ENCODE results near the gene PANK1. TPM values are rescaled to one million over a fixed set of nuclear protein-coding genes. Genes with fewer than 3 reads are reported as not detected.

PANK1 gene
- total and polyA plus RNA-seq, 2 experiments from 2014 or later: 21.6 to 55.5 TPM

DNA sequence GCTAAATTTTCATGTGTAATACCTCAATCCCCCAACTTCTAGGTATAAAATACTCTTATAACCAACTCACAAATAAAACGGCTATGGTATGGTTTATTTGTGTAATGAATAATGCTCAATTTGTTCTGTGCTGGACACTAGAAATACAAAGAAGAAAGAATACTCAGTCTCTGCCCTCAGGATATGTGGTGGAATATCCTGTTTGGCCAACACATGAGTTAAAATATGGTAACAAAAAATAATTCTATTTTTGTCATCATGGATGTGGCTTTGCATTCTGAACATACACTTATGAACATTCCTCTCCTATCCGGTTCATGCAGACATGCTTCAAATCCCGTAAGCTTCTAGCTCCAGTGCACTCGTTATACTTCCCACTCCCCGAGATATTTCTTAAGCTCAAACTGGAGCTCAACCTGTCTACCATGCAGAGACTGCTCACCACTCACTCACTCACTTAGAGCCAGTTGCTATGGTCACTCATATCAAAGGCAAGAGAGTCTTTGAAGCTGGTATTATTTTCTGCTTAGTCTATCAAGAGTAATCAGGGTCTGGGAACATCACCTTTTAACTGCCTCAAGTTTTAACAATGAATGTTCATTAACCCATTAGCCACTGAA lies 55.8 kb downstream of the PANK1 start:
- TF ChIP-seq EZH2 (IDR thresholded peaks at IDR 0.05; ENCODE audit: borderline replicate concordance) (no peak), EZH2phosphoT487 (IDR thresholded peaks at IDR 0.05; ENCODE audit: low read depth, severe bottlenecking, unreplicated experiment) (no peak)
- TF ChIP-seq, protein P1, sequence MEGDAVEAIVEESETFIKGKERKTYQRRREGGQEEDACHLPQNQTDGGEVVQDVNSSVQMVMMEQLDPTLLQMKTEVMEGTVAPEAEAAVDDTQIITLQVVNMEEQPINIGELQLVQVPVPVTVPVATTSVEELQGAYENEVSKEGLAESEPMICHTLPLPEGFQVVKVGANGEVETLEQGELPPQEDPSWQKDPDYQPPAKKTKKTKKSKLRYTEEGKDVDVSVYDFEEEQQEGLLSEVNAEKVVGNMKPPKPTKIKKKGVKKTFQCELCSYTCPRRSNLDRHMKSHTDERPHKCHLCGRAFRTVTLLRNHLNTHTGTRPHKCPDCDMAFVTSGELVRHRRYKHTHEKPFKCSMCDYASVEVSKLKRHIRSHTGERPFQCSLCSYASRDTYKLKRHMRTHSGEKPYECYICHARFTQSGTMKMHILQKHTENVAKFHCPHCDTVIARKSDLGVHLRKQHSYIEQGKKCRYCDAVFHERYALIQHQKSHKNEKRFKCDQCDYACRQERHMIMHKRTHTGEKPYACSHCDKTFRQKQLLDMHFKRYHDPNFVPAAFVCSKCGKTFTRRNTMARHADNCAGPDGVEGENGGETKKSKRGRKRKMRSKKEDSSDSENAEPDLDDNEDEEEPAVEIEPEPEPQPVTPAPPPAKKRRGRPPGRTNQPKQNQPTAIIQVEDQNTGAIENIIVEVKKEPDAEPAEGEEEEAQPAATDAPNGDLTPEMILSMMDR (IDR thresholded peaks at IDR 0.05; ENCODE audit: poor library complexity): no peak
- no peaks in the 10 kb centered on the region for H4K20me1 ChIP-seq (ENCODE audit: insufficient read depth, poor library complexity, severe bottlenecking)
- H3K4me1 ChIP-seq (ENCODE audit: insufficient read depth): peaks cover 8% of the 10 kb centered on the region
- no peak overlapping the region for H2AFZ ChIP-seq
- no peaks in the 10 kb centered on the region for H3K79me2 ChIP-seq
- no peaks in the 10 kb centered on the region for H3K9me3 ChIP-seq (ENCODE audit: low read depth)
- no peaks in the 10 kb centered on the region for H3K27me3 ChIP-seq
- H3K27ac ChIP-seq: peak overlapping the region; percentile 12
- H3K4me2 ChIP-seq: no peak overlapping the region
- H3K36me3 ChIP-seq (replicated peaks; ENCODE audit: insufficient read depth, low read depth): no peaks in the 10 kb centered on the region
- H3K4me3 ChIP-seq: no peak overlapping the region
- no peaks in the 10 kb centered on the region for H3K9me2 ChIP-seq (replicated peaks; ENCODE audit: insufficient read depth)
- no peak for DNase-seq (ENCODE audit: low spot score)
- 65% methylated on average over 5 of the region's 5 CpGs for WGBS (ENCODE audit: low lambda C conversion rate, missing lambda C conversion rate)

DNA sequence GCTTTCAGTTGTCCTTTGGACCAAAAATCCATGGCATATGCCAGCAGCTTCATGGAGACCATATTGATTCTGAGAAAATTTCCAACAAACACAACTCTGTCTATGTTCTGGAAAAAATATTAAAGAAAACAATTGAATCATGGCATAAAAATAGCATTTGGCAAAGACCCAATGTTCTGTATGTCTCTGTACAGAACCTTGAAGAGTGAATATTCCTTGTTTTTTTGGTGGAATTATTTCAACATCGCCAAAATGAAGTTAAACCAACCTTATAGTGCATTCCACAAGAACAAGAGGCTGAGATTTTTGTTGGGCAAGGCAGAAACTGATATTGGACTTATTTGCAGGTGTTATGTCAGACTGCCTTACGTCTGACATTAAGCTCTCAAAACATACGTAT lies 56.4 kb downstream of the PANK1 start:
- Histone ChIP-seq H3K36me3 (replicated peaks; ENCODE audit: insufficient read depth, low read depth) (no peaks in the 10 kb centered on the region), H3K79me2 (no peaks in the 10 kb centered on the region), H3K9me3 (ENCODE audit: low read depth) (no peaks in the 10 kb centered on the region), H3K4me3 (no peak overlapping the region), H3K27ac (peak overlapping the region; percentile 12), H3K27me3 (no peaks in the 10 kb centered on the region), H3K4me2 (no peak overlapping the region), H3K9me2 (replicated peaks; ENCODE audit: insufficient read depth) (no peaks in the 10 kb centered on the region), H3K4me1 (ENCODE audit: insufficient read depth) (peaks cover 8% of the 10 kb centered on the region), H2AFZ (no peak overlapping the region), H4K20me1 (ENCODE audit: insufficient read depth, poor library complexity, severe bottlenecking) (no peaks in the 10 kb centered on the region)
- no peak for DNase-seq (ENCODE audit: low spot score)
- WGBS (ENCODE audit: low lambda C conversion rate, missing lambda C conversion rate): 79% methylated on average over 3 of the region's 3 CpGs
- TF ChIP-seq EZH2 (IDR thresholded peaks at IDR 0.05; ENCODE audit: borderline replicate concordance) (no peak), EZH2phosphoT487 (IDR thresholded peaks at IDR 0.05; ENCODE audit: low read depth, severe bottlenecking, unreplicated experiment) (no peak)
- TF ChIP-seq, protein P1 (IDR thresholded peaks at IDR 0.05; ENCODE audit: poor library complexity): no peak

DNA sequence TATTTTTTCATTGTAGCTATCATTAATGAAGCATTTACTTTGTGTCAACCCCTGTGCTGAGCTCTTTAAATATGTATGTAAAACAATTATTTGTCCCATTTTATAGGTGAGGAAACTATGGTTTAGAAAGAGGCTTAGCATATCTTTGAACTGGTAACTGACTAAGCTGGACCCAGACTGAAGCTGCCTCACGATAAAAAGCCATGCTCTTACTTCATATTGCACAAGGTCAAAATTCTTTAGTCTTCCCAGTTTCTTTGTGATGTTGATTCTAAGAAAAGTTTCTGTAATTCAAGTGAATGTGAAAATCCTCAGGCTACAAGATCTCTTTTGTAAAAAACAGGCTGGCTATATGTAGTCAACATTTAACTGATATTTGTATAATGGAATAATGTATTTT lies 63.0 kb downstream of the PANK1 start:
- Histone ChIP-seq H3K9me3 (ENCODE audit: low read depth) (no peaks in the 10 kb centered on the region), H3K9me2 (replicated peaks; ENCODE audit: insufficient read depth) (no peaks in the 10 kb centered on the region), H3K4me2 (no peak overlapping the region), H3K36me3 (replicated peaks; ENCODE audit: insufficient read depth, low read depth) (no peaks in the 10 kb centered on the region), H2AFZ (no peak overlapping the region), H3K4me3 (no peak overlapping the region), H4K20me1 (ENCODE audit: insufficient read depth, poor library complexity, severe bottlenecking) (no peaks in the 10 kb centered on the region), H3K27me3 (no peaks in the 10 kb centered on the region), H3K79me2 (no peaks in the 10 kb centered on the region), H3K4me1 (ENCODE audit: insufficient read depth) (no peaks in the 10 kb centered on the region), H3K27ac (no peak overlapping the region)
- DNase-seq (ENCODE audit: low spot score): no peak
- TF ChIP-seq EZH2 (IDR thresholded peaks at IDR 0.05; ENCODE audit: borderline replicate concordance) (no peak), EZH2phosphoT487 (IDR thresholded peaks at IDR 0.05; ENCODE audit: low read depth, severe bottlenecking, unreplicated experiment) (no peak)
- TF ChIP-seq, protein P1 (IDR thresholded peaks at IDR 0.05; ENCODE audit: poor library complexity): no peak
- 91% methylated on average over 1 of the region's 1 CpG for WGBS (ENCODE audit: low lambda C conversion rate, missing lambda C conversion rate)
